ENCODE results near the gene HPSE2.

Gene HPSE2

GRCh38 chr10:98664329-98665042 is 571.2 kb downstream of the HPSE2 start:
- DNase-seq: no peak

- no peak for DNase-seq
Observed at GRCh38 chr10:98659951-98660350, 575.7 kb downstream of the HPSE2 start.

- no peak for DNase-seq
Observed at GRCh38 chr10:98655492-98655891, 580.2 kb downstream of the HPSE2 start.

GRCh38 chr10:98649170-98649569 is 586.5 kb downstream of the HPSE2 start:
- no peak for DNase-seq

- DNase-seq: no peak
Observed at GRCh38 chr10:98646998-98647917, 588.4 kb downstream of the HPSE2 start.

GRCh38 chr10:98644466-98644865 is 591.2 kb downstream of the HPSE2 start:
- no peak for DNase-seq

GRCh38 chr10:98642281-98642680 is 593.4 kb downstream of the HPSE2 start:
- no peak for DNase-seq

GRCh38 chr10:98638920-98639319 is 596.7 kb downstream of the HPSE2 start:
- DNase-seq: no peak

- DNase-seq: no peak
Observed at GRCh38 chr10:98636921-98637329, 598.7 kb downstream of the HPSE2 start.

GRCh38 chr10:98632456-98633150 is 603.0 kb downstream of the HPSE2 start:
- DNase-seq: no peak

- DNase-seq: no peak
Observed at GRCh38 chr10:98628206-98628605, 607.4 kb downstream of the HPSE2 start.

- no peak for DNase-seq
Observed at GRCh38 chr10:98627711-98628110, 607.9 kb downstream of the HPSE2 start.

- no peak for DNase-seq
Observed at GRCh38 chr10:98624963-98625362, 610.7 kb downstream of the HPSE2 start.

GRCh38 chr10:98623176-98623575 is 612.5 kb downstream of the HPSE2 start:
- no peak for DNase-seq

GRCh38 chr10:98621630-98622029 is 614.0 kb downstream of the HPSE2 start:
- DNase-seq: no peak

- DNase-seq: no peak
Observed at GRCh38 chr10:98620503-98620902, 615.1 kb downstream of the HPSE2 start.

GRCh38 chr10:98619446-98619845 is 616.2 kb downstream of the HPSE2 start:
- no peak for DNase-seq

GRCh38 chr10:98617906-98618520 is 617.6 kb downstream of the HPSE2 start:
- no peak for DNase-seq

GRCh38 chr10:98613446-98613845 is 622.2 kb downstream of the HPSE2 start:
- DNase-seq: no peak

- DNase-seq: no peak
Observed at GRCh38 chr10:98611436-98611835, 624.2 kb downstream of the HPSE2 start.

- DNase-seq: no peak
Observed at GRCh38 chr10:98610836-98611235, 624.8 kb downstream of the HPSE2 start.

- no peak for DNase-seq
Observed at GRCh38 chr10:98610301-98610700, 625.4 kb downstream of the HPSE2 start.

- DNase-seq: no peak
Observed at GRCh38 chr10:98609265-98609664, 626.4 kb downstream of the HPSE2 start.
